SK-N-SH (cell line): ENCODE data around the gene XRCC6. TPM values are rescaled to one million over a fixed set of nuclear protein-coding genes. Genes with fewer than 3 reads are reported as not detected.

Source experiments
- CTCF ChIA-PET: fragments of 300-600, 350-600 bp; formaldehyde crosslinking; extraction: SDS; loops from one replicate; lab custom pipeline; 2021; lab: Yijun Ruan, JAX
- POLR2A ChIA-PET: fragments of 350-600 bp; sonication (Branson Sonifier 250); formaldehyde crosslinking; extraction: SDS; loops from one replicate; lab custom pipeline; 2020; ENCODE audit warnings: antibody characterized with exemption, inconsistent platforms; lab: Yijun Ruan, JAX
- DNase-seq: peaks from one replicate; pipeline ENCODE4 v3.0.0; 2012
- H2AFZ ChIP-seq: fragments of 200-600 bp; sonication (generic); 2 replicates; pipeline ENCODE4 v1.8.1; 2016; ENCODE audit warnings: antibody characterized with exemption, mild to moderate bottlenecking, low read depth
- H3F3A ChIP-seq: fragments of 200-600 bp; sonication (generic); replicated peaks from 2 replicates; pipeline ENCODE3; 2016; ENCODE audit warnings: antibody characterized with exemption, mild to moderate bottlenecking; ENCODE audit not compliant: insufficient read depth
- H3K27ac ChIP-seq, 2 experiments: fragments of 200-500 bp in 1 of 2; fragments of 200-600 bp in 1 of 2; sonication (Bioruptor generic) in 1 of 2; sonication (generic), shearing (Covaris generic) in 1 of 2; 2 replicates each; pipeline versions ENCODE4 v1.5.1 to v1.6.1; 2014 to 2016; ENCODE audit warnings: low read depth in 2 of 2, inconsistent platforms in 1 of 2, low read length in 1 of 2, mild to moderate bottlenecking in 1 of 2, mixed read lengths in 1 of 2
- H3K27me3 ChIP-seq: fragments of 200-600 bp; sonication (generic), shearing (Covaris generic); 2 replicates; pipeline ENCODE4 v1.6.1; 2016; ENCODE audit warnings: mixed run types; ENCODE audit not compliant: insufficient read depth
- H3K36me3 ChIP-seq, 2 experiments: fragments of 200-500 bp in 1 of 2; fragments of 200-600 bp in 1 of 2; sonication (Bioruptor generic) in 1 of 2; sonication (generic) in 1 of 2; replicated peaks in 1 of 2; 2 replicates each; pipeline versions ENCODE3 to v1.5.1; 2014 to 2016; ENCODE audit warnings: low read length in 1 of 2, mild to moderate bottlenecking in 1 of 2; ENCODE audit not compliant: insufficient read depth in 2 of 2, control insufficient read depth in 1 of 2
- H3K4me1 ChIP-seq, 2 experiments: fragments of 200-500 bp in 1 of 2; fragments of 200-600 bp in 1 of 2; sonication (Bioruptor generic) in 1 of 2; sonication (generic), shearing (Covaris generic) in 1 of 2; 2 replicates each; pipeline versions ENCODE4 v1.5.1 to v1.6.1; 2014 to 2016; ENCODE audit warnings: low read depth in 1 of 2, low read length in 1 of 2, mixed run types in 1 of 2; ENCODE audit not compliant: insufficient read depth in 2 of 2, control insufficient read depth in 1 of 2
- H3K4me2 ChIP-seq: fragments of 200-600 bp; sonication (generic), shearing (Covaris generic); 2 replicates; pipeline ENCODE4 v1.6.1; 2017; ENCODE audit warnings: mixed run types
- H3K4me3 ChIP-seq, 2 experiments: fragments of 200-500 bp in 1 of 2; fragments of 200-600 bp in 1 of 2; sonication (Bioruptor generic) in 1 of 2; sonication (generic), shearing (Covaris generic) in 1 of 2; 2 replicates each; pipeline versions ENCODE4 v1.5.1 to v1.8.1; 2014 to 2016; ENCODE audit warnings: low read depth in 2 of 2, inconsistent platforms in 1 of 2, low read length in 1 of 2, mild to moderate bottlenecking in 1 of 2, mixed read lengths in 1 of 2, moderate library complexity in 1 of 2
- H3K79me2 ChIP-seq: fragments of 200-600 bp; sonication (generic); 2 replicates; pipeline ENCODE4 v1.8.1; 2017; ENCODE audit warnings: mild to moderate bottlenecking; ENCODE audit not compliant: insufficient read depth
- H3K9ac ChIP-seq: fragments of 200-600 bp; sonication (generic); 2 replicates; pipeline ENCODE4 v1.6.1; 2017; ENCODE audit warnings: mixed run types
- H3K9me2 ChIP-seq: fragments of 200-600 bp; sonication (generic); 2 replicates; pipeline ENCODE4 v1.6.1; 2017; ENCODE audit warnings: mixed run types
- H3K9me3 ChIP-seq: fragments of 200-600 bp; sonication (generic); 2 replicates; pipeline ENCODE4 v1.6.1; 2017; ENCODE audit warnings: mixed run types, mild to moderate bottlenecking, moderate library complexity
- H4K20me1 ChIP-seq: fragments of 200-600 bp; sonication (generic); 2 replicates; pipeline ENCODE4 v1.6.1; 2017; ENCODE audit warnings: mild to moderate bottlenecking, mixed run types; ENCODE audit not compliant: insufficient read depth
- CTCF ChIP-seq: fragments of 200-600 bp; sonication (generic); IDR thresholded peaks from 2 replicates; pipeline ENCODE4 v1.6.1; 2017; ENCODE audit warnings: antibody characterized with exemption, mild to moderate bottlenecking, moderate library complexity
- POLR2AphosphoS5 ChIP-seq: IDR thresholded peaks from 2 replicates; pipeline ENCODE4 v1.6.1; 2012; ENCODE audit warnings: low read depth, low read length
- REST ChIP-seq: IDR thresholded peaks from 2 replicates; pipeline ENCODE4 v1.6.1; 2012; ENCODE audit warnings: mild to moderate bottlenecking, low read depth, low read length, moderate library complexity
- RXRA ChIP-seq: IDR thresholded peaks from 2 replicates; pipeline ENCODE4 v1.4.0; 2012; ENCODE audit warnings: low read depth, mild to moderate bottlenecking, borderline replicate concordance
- TAF1 ChIP-seq: IDR thresholded peaks from 2 replicates; pipeline ENCODE4 v1.6.1; 2012; ENCODE audit warnings: low read depth, mild to moderate bottlenecking, low read length, moderate library complexity, borderline replicate concordance
- TEAD4 ChIP-seq: IDR thresholded peaks from 2 replicates; pipeline ENCODE4 v1.4.0; 2012; ENCODE audit warnings: mild to moderate bottlenecking, borderline replicate concordance; ENCODE audit not compliant: insufficient read depth
- USF1 ChIP-seq: IDR thresholded peaks from 2 replicates; pipeline ENCODE4 v1.4.0; 2012; ENCODE audit warnings: low read depth, borderline replicate concordance
- WGBS: methylation state at CpG from one replicate; pipeline ENCODE4 v1.1.6; 2017; ENCODE audit warnings: low lambda C conversion rate; 5-methylcytosine and 5-hydroxymethylcytosine counted together
- polyA plus RNA-seq, 3 experiments: library from polyadenylated mRNA; depleted of rRNA; stranded (reverse); fragments of >200 nt; gene quantifications; 2 replicates each; pipeline ENCODE4 v1.2.3, GENCODE V29; 2012

XRCC6 gene
- polyA plus RNA-seq, 1 of the 3 experiments (the other 2 are of a cell fraction), result 78.1 TPM

DNA sequence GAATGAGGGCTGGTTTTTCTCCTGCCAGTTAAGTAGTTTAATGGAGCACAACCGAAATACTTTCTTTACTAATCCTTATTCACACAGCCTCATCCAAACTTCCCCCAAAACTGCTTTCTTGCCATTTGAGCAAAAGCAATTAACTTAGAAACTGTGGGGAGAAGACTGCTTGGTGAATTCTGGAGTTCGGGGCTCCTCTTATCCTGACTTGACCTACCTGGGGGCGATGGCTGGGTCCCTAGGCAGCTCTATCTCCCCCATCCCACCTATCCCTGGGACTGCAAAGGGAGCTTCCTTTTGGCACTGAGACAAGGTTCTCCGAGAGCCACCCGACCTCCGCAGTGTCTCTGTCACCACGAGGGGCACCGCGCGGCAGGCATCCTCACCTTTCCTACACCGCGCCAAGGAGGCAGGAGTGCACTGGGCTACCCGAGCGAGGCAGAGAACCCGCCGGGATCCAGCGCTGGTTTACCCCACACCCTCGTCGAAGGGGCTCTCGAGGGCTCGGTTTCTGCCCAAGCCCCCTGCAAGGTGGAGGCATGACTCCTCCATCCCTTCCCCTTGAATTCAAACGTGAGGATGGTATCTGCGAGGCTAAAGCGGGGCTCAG, 1.0 kb upstream of the XRCC6 start:
- no peaks in the 10 kb centered on the region for H3K9me3 ChIP-seq
- peak overlapping the region; percentile 73 for H3K9ac ChIP-seq
- 76% methylated on average over 1 of the region's 24 CpGs for WGBS
- H3K9me2 ChIP-seq, result no peaks in the 10 kb centered on the region
- TF ChIP-seq TAF1 (no peak), RXRA (no peak), CTCF (no peak)
- TF ChIP-seq, all 33 proteins: peak for 0
- CTCF ChIA-PET, result interaction anchor here (1.4 kb wide), 1 partner anchor 26 kb away, joined by 3 read pairs; no protein-coding TSS in a partner anchor
- DNase-seq, result peak; percentile 38
- H3F3A ChIP-seq, result peaks cover 3% of the 10 kb centered on the region
- POLR2A ChIA-PET, result interaction anchor here (1.3 kb wide), 1 partner anchor 20 kb away, joined by 4 read pairs; no protein-coding TSS in a partner anchor
- peaks cover 0 to 5% of the 10 kb centered on the region in 2 experiments for H3K36me3 ChIP-seq
- H3K4me1 ChIP-seq, result peaks cover 5% of the 10 kb centered on the region in 2 experiments; a peak in 3 of 4 replicates
- H2AFZ ChIP-seq, result no peak overlapping the region
- H4K20me1 ChIP-seq, result no peaks in the 10 kb centered on the region
- peak overlapping the region; percentile 78 to 89 for H3K4me3 ChIP-seq
- H3K79me2 ChIP-seq, result peaks cover 51% of the 10 kb centered on the region
- H3K4me2 ChIP-seq, result peak overlapping the region; percentile 82
- H3K27ac ChIP-seq, result peak overlapping the region; percentile 56 to 65
- no peaks in the 10 kb centered on the region for H3K27me3 ChIP-seq

DNA sequence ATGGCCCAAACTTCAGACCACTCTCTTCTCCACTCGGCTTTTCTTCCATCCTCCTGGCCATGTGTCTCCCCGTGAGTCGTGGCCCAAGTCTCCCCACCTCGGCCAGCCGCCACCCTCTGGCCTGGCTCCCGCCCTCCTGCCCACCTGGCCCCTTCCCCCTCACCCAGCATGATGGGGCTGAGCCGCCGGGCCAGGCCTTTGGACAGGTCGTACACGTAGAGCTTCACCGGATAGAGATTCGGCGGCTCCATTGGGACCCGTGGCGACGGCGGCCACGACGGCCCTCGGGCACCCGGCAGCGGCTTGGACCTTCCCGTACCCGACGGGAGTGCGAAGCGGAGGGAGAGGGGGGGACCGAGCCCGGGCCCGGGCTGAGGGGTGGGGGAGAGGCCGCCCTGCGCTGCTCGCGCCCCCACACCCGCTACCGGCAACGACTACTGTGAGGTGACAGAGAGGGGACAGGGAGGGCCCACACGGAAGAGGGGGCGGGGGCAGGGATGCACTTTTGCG, 451 bp upstream of the XRCC6 start, which contains the start of gene DESI1:
DESI1 (minus strand) TSS at position 455 of the 510 bp plus-strand sequence; CDS start at position 251, 204 bp downstream.
- H3K9ac ChIP-seq, result peak within 1 kb of the TSS; percentile 94
- DNase-seq, result no peak
- CTCF ChIA-PET, result interaction anchor here (1.0 to 1.4 kb wide), 3 partner anchors 27 to 218 kb away, joined by 3 read pairs; no protein-coding TSS in a partner anchor

DNA sequence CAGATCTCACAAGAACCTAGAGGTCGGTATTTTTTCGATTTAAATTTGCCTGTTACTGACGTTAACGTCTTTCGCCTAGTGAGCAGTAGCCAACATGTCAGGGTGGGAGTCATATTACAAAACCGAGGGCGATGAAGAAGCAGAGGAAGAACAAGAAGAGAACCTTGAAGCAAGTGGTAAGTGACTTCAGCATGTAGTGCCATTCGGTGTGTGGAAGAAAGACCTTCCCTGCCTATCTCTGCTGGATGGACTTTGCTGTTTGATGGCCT, 750 bp downstream of the XRCC6 start:
- Histone ChIP-seq H3K9me2 (no peaks in the 10 kb centered on the region), H3K4me1 (peaks cover 5% of the 10 kb centered on the region in 2 experiments; a peak in 3 of 4 replicates), H3K4me3 (peak overlapping the region; percentile 78 to 89)
- TF ChIP-seq REST, result no peak
- TF ChIP-seq USF1, result no peak
- TF ChIP-seq, all 33 proteins: peak for 0
- ChIA-PET POLR2A (interaction anchor here (0.5 kb wide), 1 partner anchor 17 kb away, joined by 3 read pairs; no protein-coding TSS in a partner anchor), CTCF (interaction anchor here (1.1 to 1.2 kb wide), 2 partner anchors 78 to 218 kb away, joined by 3 to 4 read pairs; no protein-coding TSS in a partner anchor)
- WGBS, result 0% methylated on average over 8 of the region's 8 CpGs
- Histone ChIP-seq H2AFZ (no peak overlapping the region), H3K27me3 (no peaks in the 10 kb centered on the region), H3F3A (peaks cover 3% of the 10 kb centered on the region), H3K79me2 (peaks cover 59% of the 10 kb centered on the region), H4K20me1 (no peaks in the 10 kb centered on the region), H3K36me3 (peaks cover 0 to 6% of the 10 kb centered on the region in 2 experiments), H3K9me3 (no peaks in the 10 kb centered on the region), H3K4me2 (peak overlapping the region; percentile 91), H3K27ac (peak overlapping the region; percentile 19 to 97; a peak in 3 of 4 replicates), H3K9ac (peak overlapping the region; percentile 94)
- no peak for DNase-seq

More for the DNA sequence above, 451 bp upstream of the XRCC6 start, which contains the start of gene DESI1:
- Histone ChIP-seq H3K27ac (peak within 1 kb of the TSS; percentile 82 to 97), H4K20me1 (no peaks in the 10 kb centered on the region), H3F3A (peaks cover 3% of the 10 kb centered on the region), H3K4me3 (peak within 1 kb of the TSS; percentile 78 to 89), H3K4me2 (peak within 1 kb of the TSS; percentile 91), H2AFZ (peak within 1 kb of the TSS; percentile 65; the same call in 1 of the 2 replicates), H3K9me3 (no peaks in the 10 kb centered on the region), H3K36me3 (peaks cover 0 to 5% of the 10 kb centered on the region in 2 experiments), H3K79me2 (peaks cover 56% of the 10 kb centered on the region), H3K4me1 (peaks cover 5% of the 10 kb centered on the region in 2 experiments; a peak in 3 of 4 replicates), H3K9me2 (no peaks in the 10 kb centered on the region), H3K27me3 (no peaks in the 10 kb centered on the region)
- no peak for TF ChIP-seq TEAD4
- TF ChIP-seq POLR2AphosphoS5, result 0 out of 2 replicates have a peak, but pooled peaks have one; percentile 13
- 0% methylated on average over 20 of the region's 40 CpGs for WGBS
- POLR2A ChIA-PET, result interaction anchor here (1.3 kb wide), 1 partner anchor 20 kb away, joined by 4 read pairs; no protein-coding TSS in a partner anchor
